ENCODE measurements around the gene FUT8.

GRCh38 chr14:65686761-65687160 is 274.2 kb downstream of the FUT8 start:
- TF ChIP-seq SNAI2 (CRISPR knock-in tag; IDR thresholded peaks at IDR 0.05): no peak
- no peak for TF ChIP-seq ARNTL (CRISPR knock-in tag; IDR thresholded peaks at IDR 0.05; ENCODE audit: borderline replicate concordance, low read depth)
- no peak for TF ChIP-seq PATZ1 (CRISPR knock-in tag; IDR thresholded peaks at IDR 0.05; ENCODE audit: borderline replicate concordance)
- no peak for TF ChIP-seq CSDC2 (CRISPR knock-in tag; IDR thresholded peaks at IDR 0.05)
- no peak for TF ChIP-seq ISL1 (CRISPR knock-in tag; IDR thresholded peaks at IDR 0.05)
- TF ChIP-seq ZC3H10 (CRISPR knock-in tag; IDR thresholded peaks at IDR 0.05): no peak
- no peak for TF ChIP-seq ZFP3 (CRISPR knock-in tag; IDR thresholded peaks at IDR 0.05)
- TF ChIP-seq CREB5 (CRISPR knock-in tag; IDR thresholded peaks at IDR 0.05; ENCODE audit: low read depth): no peak
